Lower leg skin (tissue), 3 donors: ENCODE measurements around the gene BTBD7.

Source experiments
- POLR2A ChIP-seq, 2 donors: fragments of 450-650 bp; IDR thresholded peaks; one replicate each; pipeline ENCODE4 v1.6.1; 2016 to 2017; ENCODE audit warnings: antibody characterized with exemption in 2 of 2, mild to moderate bottlenecking in 1 of 2, moderate library complexity in 1 of 2
- TF ChIP-seq, protein P1 (sequence below), 3 donors: fragments of 450-650 bp; IDR thresholded peaks; one replicate each; pipeline ENCODE4 v1.5.1; 2016; ENCODE audit warnings: antibody characterized with exemption in 3 of 3, mild to moderate bottlenecking in 3 of 3, moderate library complexity in 2 of 3

DNA sequence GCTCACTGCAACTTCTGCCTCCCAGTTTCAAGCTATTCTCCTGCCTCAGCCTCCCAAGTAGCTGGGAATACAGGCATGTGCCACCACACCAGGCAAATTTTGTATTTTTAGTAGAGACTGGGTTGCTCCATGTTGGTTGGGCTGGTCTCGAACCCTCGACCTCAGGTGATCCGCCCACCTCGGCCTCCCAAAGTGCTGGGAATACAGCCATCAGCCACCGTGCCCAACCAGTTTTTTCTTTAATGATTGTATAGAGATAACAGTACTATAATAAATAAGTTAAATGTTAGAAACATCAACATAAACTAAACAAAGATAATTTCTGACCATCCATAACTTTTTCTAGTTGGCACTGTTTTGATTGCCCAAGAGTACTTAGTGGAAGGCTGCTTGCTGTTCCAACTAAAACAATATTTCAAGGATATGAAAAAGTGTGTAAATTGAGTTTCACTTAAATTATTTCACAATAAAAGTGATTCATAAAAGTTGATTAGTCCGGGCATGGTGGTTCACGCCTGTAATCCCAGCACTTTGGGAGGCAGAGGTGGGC, 131.6 kb downstream of the BTBD7 start:
- TF ChIP-seq, protein P1, sequence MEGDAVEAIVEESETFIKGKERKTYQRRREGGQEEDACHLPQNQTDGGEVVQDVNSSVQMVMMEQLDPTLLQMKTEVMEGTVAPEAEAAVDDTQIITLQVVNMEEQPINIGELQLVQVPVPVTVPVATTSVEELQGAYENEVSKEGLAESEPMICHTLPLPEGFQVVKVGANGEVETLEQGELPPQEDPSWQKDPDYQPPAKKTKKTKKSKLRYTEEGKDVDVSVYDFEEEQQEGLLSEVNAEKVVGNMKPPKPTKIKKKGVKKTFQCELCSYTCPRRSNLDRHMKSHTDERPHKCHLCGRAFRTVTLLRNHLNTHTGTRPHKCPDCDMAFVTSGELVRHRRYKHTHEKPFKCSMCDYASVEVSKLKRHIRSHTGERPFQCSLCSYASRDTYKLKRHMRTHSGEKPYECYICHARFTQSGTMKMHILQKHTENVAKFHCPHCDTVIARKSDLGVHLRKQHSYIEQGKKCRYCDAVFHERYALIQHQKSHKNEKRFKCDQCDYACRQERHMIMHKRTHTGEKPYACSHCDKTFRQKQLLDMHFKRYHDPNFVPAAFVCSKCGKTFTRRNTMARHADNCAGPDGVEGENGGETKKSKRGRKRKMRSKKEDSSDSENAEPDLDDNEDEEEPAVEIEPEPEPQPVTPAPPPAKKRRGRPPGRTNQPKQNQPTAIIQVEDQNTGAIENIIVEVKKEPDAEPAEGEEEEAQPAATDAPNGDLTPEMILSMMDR (IDR thresholded peaks at IDR 0.05), result no peak
- TF ChIP-seq POLR2A (IDR thresholded peaks at IDR 0.05), result no peak
